ENCODE data around the gene ENOX1.
"Not testable (repeated sequence)": the region's sequence is repeated elsewhere in the genome, so short reads cannot be mapped to it uniquely, and the experiment has no call there.

The ENOX1 gene

DNA sequence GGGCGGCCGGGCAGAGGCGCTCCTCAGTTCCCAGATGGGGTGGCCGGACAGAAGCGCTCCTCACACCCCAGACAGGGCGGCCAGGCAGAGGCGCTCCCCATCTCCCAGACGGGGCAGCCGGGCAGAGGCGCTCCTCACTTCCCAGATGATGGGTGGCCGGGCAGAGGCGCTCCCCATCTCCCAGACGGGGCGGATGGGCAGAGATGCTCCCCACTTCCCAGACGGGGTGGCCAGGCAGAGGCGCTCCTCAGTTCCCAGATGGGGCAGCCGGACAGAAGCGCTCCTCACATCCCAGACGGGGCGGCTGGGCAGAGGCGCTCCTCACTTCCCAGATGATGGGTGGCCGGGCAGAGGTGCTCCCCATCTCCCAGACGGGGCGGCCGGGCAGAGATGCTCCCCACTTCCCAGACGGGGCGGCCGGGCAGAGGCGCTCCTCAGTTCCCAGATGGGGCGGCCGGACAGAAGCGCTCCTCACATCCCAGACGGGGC lies 370.8 kb downstream of the ENOX1 start:
- H3K18ac ChIP-seq (ENCODE audit: low read length); H3K79me2 ChIP-seq (ENCODE audit: control insufficient read depth, insufficient read depth, low read length); H4K5ac ChIP-seq (ENCODE audit: low read length); H3K27ac ChIP-seq (ENCODE audit: low read depth, low read length); H3K79me1 ChIP-seq (ENCODE audit: low read length); DNase-seq; H4K8ac ChIP-seq (ENCODE audit: low read depth, low read length); H2BK5ac ChIP-seq (ENCODE audit: low read length); H3K4ac ChIP-seq (ENCODE audit: low read depth, low read length); H2AK5ac ChIP-seq (ENCODE audit: low read length); H3K27me3 ChIP-seq (ENCODE audit: insufficient read depth, low read length, poor library complexity); H3K4me1 ChIP-seq (ENCODE audit: control insufficient read depth, low read depth, low read length); H2BK15ac ChIP-seq (replicated peaks; ENCODE audit: low read depth); H2BK120ac ChIP-seq (ENCODE audit: low read depth, low read length); H3K56ac ChIP-seq (ENCODE audit: low read length); H3K9ac ChIP-seq (ENCODE audit: low read length); H3K4me2 ChIP-seq (ENCODE audit: low read length); H3K36me3 ChIP-seq (ENCODE audit: control insufficient read depth, insufficient read depth, low read length); H3K23ac ChIP-seq (ENCODE audit: low read length); H3K4me3 ChIP-seq (ENCODE audit: low read length): not testable (repeated sequence)
- WGBS (ENCODE audit: extremely low coverage, insufficient coverage, low lambda C conversion rate), result no CpG with 5 or more reads among the region's 33 CpGs

DNA sequence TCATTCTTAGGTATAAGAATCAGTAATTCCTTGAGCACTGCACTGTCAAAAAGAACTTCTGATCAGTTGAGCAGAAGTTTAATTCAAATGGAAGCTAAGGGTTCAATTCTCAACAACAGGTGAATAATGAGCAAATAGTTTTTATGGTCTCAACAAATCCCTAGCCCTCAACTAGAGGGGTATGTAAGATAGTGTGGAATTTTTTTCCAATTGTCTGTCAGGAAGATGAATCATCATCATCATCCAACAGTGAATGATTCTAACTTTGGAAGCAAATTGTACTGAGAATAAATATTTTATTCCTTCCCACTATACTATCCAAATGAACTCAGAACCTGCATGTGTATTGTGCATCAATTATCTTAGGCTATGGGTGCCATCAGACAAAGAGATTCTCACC lies 372.7 kb downstream of the ENOX1 start:
- no peak overlapping the region for H3K23ac ChIP-seq (ENCODE audit: low read length)
- H3K79me1 ChIP-seq (ENCODE audit: low read length), result no peaks in the 10 kb centered on the region
- no peak overlapping the region for H3K4me2 ChIP-seq (ENCODE audit: low read length)
- H3K4me3 ChIP-seq (ENCODE audit: low read length), result no peak overlapping the region
- no peak overlapping the region for H3K56ac ChIP-seq (ENCODE audit: low read length)
- H4K8ac ChIP-seq (ENCODE audit: low read depth, low read length), result no peak overlapping the region
- no peaks in the 10 kb centered on the region for H3K4me1 ChIP-seq (ENCODE audit: control insufficient read depth, low read depth, low read length)
- H3K36me3 ChIP-seq (ENCODE audit: control insufficient read depth, insufficient read depth, low read length), result no peaks in the 10 kb centered on the region
- H3K18ac ChIP-seq (ENCODE audit: low read length), result no peak overlapping the region
- DNase-seq, result no peak
- H2BK15ac ChIP-seq (replicated peaks; ENCODE audit: low read depth), result no peak overlapping the region
- no peaks in the 10 kb centered on the region for H3K27me3 ChIP-seq (ENCODE audit: insufficient read depth, low read length, poor library complexity)
- no peak overlapping the region for H4K5ac ChIP-seq (ENCODE audit: low read length)
- H3K4ac ChIP-seq (ENCODE audit: low read depth, low read length), result no peak overlapping the region
- no peak overlapping the region for H2BK5ac ChIP-seq (ENCODE audit: low read length)
- H3K27ac ChIP-seq (ENCODE audit: low read depth, low read length), result no peak overlapping the region
- H2BK120ac ChIP-seq (ENCODE audit: low read depth, low read length), result no peak overlapping the region
- no peak overlapping the region for H3K9ac ChIP-seq (ENCODE audit: low read length)
- no peak overlapping the region for H2AK5ac ChIP-seq (ENCODE audit: low read length)
- no peaks in the 10 kb centered on the region for H3K79me2 ChIP-seq (ENCODE audit: control insufficient read depth, insufficient read depth, low read length)

DNA sequence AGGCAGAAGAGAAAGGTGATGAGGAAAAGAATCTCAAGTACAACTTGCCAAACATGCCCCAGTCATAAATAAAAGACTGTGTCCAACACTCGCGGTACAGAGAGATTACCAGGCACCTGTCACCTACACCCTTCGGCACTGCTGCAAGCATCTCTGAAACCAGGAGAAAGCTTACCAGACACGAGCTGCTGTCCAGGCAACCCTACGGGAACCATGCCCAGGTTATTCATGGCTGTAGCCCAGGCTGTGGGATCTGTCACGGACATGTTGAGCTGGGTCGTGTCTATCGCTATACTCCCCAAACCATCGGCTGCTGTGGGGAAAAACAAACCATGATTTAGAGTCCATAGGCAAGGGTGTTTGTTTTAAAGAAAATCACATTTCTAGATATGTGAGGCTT lies 375.0 kb downstream of the ENOX1 start:
- WGBS (ENCODE audit: extremely low coverage, insufficient coverage, low lambda C conversion rate), result no CpG with 5 or more reads among the region's 9 CpGs
- H2BK5ac ChIP-seq (ENCODE audit: low read length), result no peak overlapping the region
- H3K27me3 ChIP-seq (ENCODE audit: insufficient read depth, low read length, poor library complexity), result no peaks in the 10 kb centered on the region
- H3K4me1 ChIP-seq (ENCODE audit: control insufficient read depth, low read depth, low read length), result no peaks in the 10 kb centered on the region
- no peak overlapping the region for H3K9ac ChIP-seq (ENCODE audit: low read length)
- H3K36me3 ChIP-seq (ENCODE audit: control insufficient read depth, insufficient read depth, low read length), result no peaks in the 10 kb centered on the region
- H3K23ac ChIP-seq (ENCODE audit: low read length), result no peak overlapping the region
- no peak overlapping the region for H4K5ac ChIP-seq (ENCODE audit: low read length)
- H2BK15ac ChIP-seq (replicated peaks; ENCODE audit: low read depth), result no peak overlapping the region
- no peak for DNase-seq
- H3K27ac ChIP-seq (ENCODE audit: low read depth, low read length), result no peak overlapping the region
- no peak overlapping the region for H3K18ac ChIP-seq (ENCODE audit: low read length)
- H2BK120ac ChIP-seq (ENCODE audit: low read depth, low read length), result no peak overlapping the region
- no peak overlapping the region for H3K4ac ChIP-seq (ENCODE audit: low read depth, low read length)
- no peaks in the 10 kb centered on the region for H3K79me1 ChIP-seq (ENCODE audit: low read length)
- no peak overlapping the region for H3K4me2 ChIP-seq (ENCODE audit: low read length)
- no peak overlapping the region for H4K8ac ChIP-seq (ENCODE audit: low read depth, low read length)
- no peaks in the 10 kb centered on the region for H3K79me2 ChIP-seq (ENCODE audit: control insufficient read depth, insufficient read depth, low read length)
- H3K56ac ChIP-seq (ENCODE audit: low read length), result no peak overlapping the region
- no peak overlapping the region for H3K4me3 ChIP-seq (ENCODE audit: low read length)
- H2AK5ac ChIP-seq (ENCODE audit: low read length), result no peak overlapping the region

DNA sequence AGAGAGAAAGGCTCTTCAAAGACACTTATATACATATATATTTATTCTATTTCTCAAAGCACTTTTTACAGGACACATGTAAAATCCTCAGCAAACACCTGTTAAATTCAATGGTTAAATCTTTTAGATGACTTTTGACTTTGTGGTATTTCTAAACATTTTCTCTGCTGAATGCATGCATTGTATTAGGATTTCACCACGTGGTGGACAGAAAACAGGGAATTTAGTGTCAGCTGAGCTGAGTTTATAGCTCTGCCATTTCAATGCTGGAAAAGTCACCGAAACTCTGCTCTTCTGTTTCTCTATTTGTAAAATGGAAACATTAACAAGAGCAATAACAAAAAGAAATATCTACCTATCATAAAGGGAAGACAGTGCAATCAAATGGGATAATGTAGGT lies 375.6 kb downstream of the ENOX1 start:
- Histone ChIP-seq H2BK120ac (ENCODE audit: low read depth, low read length) (no peak overlapping the region), H3K23ac (ENCODE audit: low read length) (no peak overlapping the region), H2BK15ac (replicated peaks; ENCODE audit: low read depth) (no peak overlapping the region), H4K8ac (ENCODE audit: low read depth, low read length) (no peak overlapping the region), H3K4me1 (ENCODE audit: control insufficient read depth, low read depth, low read length) (no peaks in the 10 kb centered on the region), H2BK5ac (ENCODE audit: low read length) (no peak overlapping the region), H3K36me3 (ENCODE audit: control insufficient read depth, insufficient read depth, low read length) (no peaks in the 10 kb centered on the region), H3K18ac (ENCODE audit: low read length) (no peak overlapping the region), H3K79me1 (ENCODE audit: low read length) (no peaks in the 10 kb centered on the region), H3K79me2 (ENCODE audit: control insufficient read depth, insufficient read depth, low read length) (no peaks in the 10 kb centered on the region), H3K4me2 (ENCODE audit: low read length) (no peak overlapping the region), H2AK5ac (ENCODE audit: low read length) (no peak overlapping the region), H3K27me3 (ENCODE audit: insufficient read depth, low read length, poor library complexity) (no peaks in the 10 kb centered on the region), H3K4ac (ENCODE audit: low read depth, low read length) (no peak overlapping the region), H4K5ac (ENCODE audit: low read length) (no peak overlapping the region), H3K4me3 (ENCODE audit: low read length) (no peak overlapping the region), H3K27ac (ENCODE audit: low read depth, low read length) (no peak overlapping the region), H3K9ac (ENCODE audit: low read length) (no peak overlapping the region), H3K56ac (ENCODE audit: low read length) (no peak overlapping the region)
- no CpG with 5 or more reads among the region's 2 CpGs for WGBS (ENCODE audit: extremely low coverage, insufficient coverage, low lambda C conversion rate)
- DNase-seq, result no peak

DNA sequence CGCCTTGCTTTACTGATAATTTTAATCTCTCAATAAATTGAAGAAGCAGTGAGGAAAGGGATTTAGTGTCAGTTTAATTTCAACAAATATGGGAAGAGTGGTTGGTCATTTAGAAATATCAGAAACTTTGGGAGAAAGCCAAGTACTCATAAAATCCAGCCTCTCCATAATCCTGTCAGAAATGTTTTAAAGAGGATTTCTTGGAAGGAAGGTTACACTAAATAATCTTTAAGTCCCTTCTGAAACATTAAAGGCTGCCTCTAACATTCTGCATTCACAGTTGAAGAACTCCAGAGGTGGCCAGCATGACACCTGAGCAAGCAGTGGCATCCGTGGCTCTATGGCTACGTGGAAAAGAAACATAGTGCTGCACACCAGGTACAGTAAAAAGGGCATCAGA lies 378.5 kb downstream of the ENOX1 start:
- no peak overlapping the region for H3K4me3 ChIP-seq (ENCODE audit: low read length)
- no peak overlapping the region for H3K9ac ChIP-seq (ENCODE audit: low read length)
- H2BK120ac ChIP-seq (ENCODE audit: low read depth, low read length), result no peak overlapping the region
- H3K79me2 ChIP-seq (ENCODE audit: control insufficient read depth, insufficient read depth, low read length), result no peaks in the 10 kb centered on the region
- H4K5ac ChIP-seq (ENCODE audit: low read length), result no peak overlapping the region
- no peaks in the 10 kb centered on the region for H3K27me3 ChIP-seq (ENCODE audit: insufficient read depth, low read length, poor library complexity)
- no CpG with 5 or more reads among the region's 3 CpGs for WGBS (ENCODE audit: extremely low coverage, insufficient coverage, low lambda C conversion rate)
- H3K27ac ChIP-seq (ENCODE audit: low read depth, low read length), result no peak overlapping the region
- no peak overlapping the region for H3K23ac ChIP-seq (ENCODE audit: low read length)
- H2AK5ac ChIP-seq (ENCODE audit: low read length), result no peak overlapping the region
- no peak overlapping the region for H4K8ac ChIP-seq (ENCODE audit: low read depth, low read length)
- no peak overlapping the region for H3K56ac ChIP-seq (ENCODE audit: low read length)
- H3K4ac ChIP-seq (ENCODE audit: low read depth, low read length), result no peak overlapping the region
- no peak overlapping the region for H2BK15ac ChIP-seq (replicated peaks; ENCODE audit: low read depth)
- no peaks in the 10 kb centered on the region for H3K79me1 ChIP-seq (ENCODE audit: low read length)
- no peak for DNase-seq
- no peak overlapping the region for H2BK5ac ChIP-seq (ENCODE audit: low read length)
- no peaks in the 10 kb centered on the region for H3K36me3 ChIP-seq (ENCODE audit: control insufficient read depth, insufficient read depth, low read length)
- H3K4me1 ChIP-seq (ENCODE audit: control insufficient read depth, low read depth, low read length), result no peaks in the 10 kb centered on the region
- H3K18ac ChIP-seq (ENCODE audit: low read length), result no peak overlapping the region
- no peak overlapping the region for H3K4me2 ChIP-seq (ENCODE audit: low read length)

DNA sequence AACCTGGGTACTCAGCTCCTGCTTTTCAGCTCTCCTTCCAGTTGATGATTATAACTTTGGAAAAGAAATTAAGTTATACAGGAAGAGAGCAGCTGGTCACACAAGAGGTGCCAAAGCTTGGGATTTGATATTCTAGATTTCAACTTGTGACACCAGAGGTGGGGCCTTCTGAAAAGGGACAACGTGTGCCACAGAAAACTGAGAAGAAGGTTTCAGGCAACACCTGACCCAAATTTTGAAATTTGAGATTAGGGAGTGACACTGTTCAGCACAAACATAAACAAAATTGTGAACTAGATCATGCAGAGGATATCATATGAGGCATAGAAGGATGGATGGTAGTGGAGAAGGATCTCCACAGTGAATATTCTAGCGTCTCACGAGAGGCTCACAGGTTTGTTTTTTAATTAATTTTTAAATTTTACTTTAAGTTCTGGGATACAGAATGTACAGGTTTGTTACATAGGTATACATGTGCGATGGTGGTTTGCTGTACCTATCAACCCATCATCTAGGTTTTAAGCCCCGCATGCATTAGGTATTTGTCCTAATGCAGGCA lies 379.7 kb downstream of the ENOX1 start:
- Histone ChIP-seq H3K27me3 (ENCODE audit: insufficient read depth, low read length, poor library complexity) (no peaks in the 10 kb centered on the region), H3K36me3 (ENCODE audit: control insufficient read depth, insufficient read depth, low read length) (no peaks in the 10 kb centered on the region), H3K27ac (ENCODE audit: low read depth, low read length) (no peak overlapping the region), H3K18ac (ENCODE audit: low read length) (no peak overlapping the region), H3K79me2 (ENCODE audit: control insufficient read depth, insufficient read depth, low read length) (no peaks in the 10 kb centered on the region), H4K5ac (ENCODE audit: low read length) (no peak overlapping the region), H3K4ac (ENCODE audit: low read depth, low read length) (no peak overlapping the region), H3K4me1 (ENCODE audit: control insufficient read depth, low read depth, low read length) (no peaks in the 10 kb centered on the region), H3K9ac (ENCODE audit: low read length) (no peak overlapping the region), H2AK5ac (ENCODE audit: low read length) (no peak overlapping the region), H3K79me1 (ENCODE audit: low read length) (no peaks in the 10 kb centered on the region), H3K4me2 (ENCODE audit: low read length) (no peak overlapping the region), H3K23ac (ENCODE audit: low read length) (no peak overlapping the region), H3K4me3 (ENCODE audit: low read length) (no peak overlapping the region), H2BK120ac (ENCODE audit: low read depth, low read length) (no peak overlapping the region), H2BK5ac (ENCODE audit: low read length) (no peak overlapping the region), H3K56ac (ENCODE audit: low read length) (no peak overlapping the region), H4K8ac (ENCODE audit: low read depth, low read length) (no peak overlapping the region), H2BK15ac (replicated peaks; ENCODE audit: low read depth) (no peak overlapping the region)
- WGBS (ENCODE audit: extremely low coverage, insufficient coverage, low lambda C conversion rate), result no CpG with 5 or more reads among the region's 5 CpGs
- no peak for DNase-seq

Data from mesendoderm (in vitro differentiated cells).